HepG2 (cell line): ENCODE measurements around the gene LZTS2. TPM values are rescaled to one million over a fixed set of nuclear protein-coding genes. Genes with fewer than 3 reads are reported as not detected.

Experiments
- CREM ChIP-seq, 2 experiments: sonication (generic) in 1 of 2; formaldehyde crosslinking in 1 of 2; IDR thresholded peaks; 2 replicates each; pipeline versions ENCODE4 v1.4.0 to v1.6.1; 2016 to 2020; ENCODE audit warnings: antibody characterized with exemption in 1 of 2, mild to moderate bottlenecking in 1 of 2, missing genetic modification reagents in 1 of 2
- GLI4 ChIP-seq: sonication (generic); formaldehyde crosslinking; IDR thresholded peaks from 2 replicates; pipeline ENCODE4 v1.5.1; 2020; ENCODE audit warnings: missing genetic modification reagents, mild to moderate bottlenecking, moderate library complexity, borderline replicate concordance
- HOXA9 ChIP-seq: sonication (generic); formaldehyde crosslinking; IDR thresholded peaks from 2 replicates; pipeline ENCODE4 v1.8.1; 2022; ENCODE audit warnings: missing genetic modification reagents, mild to moderate bottlenecking, moderate library complexity, borderline replicate concordance
- RAD21 ChIP-seq: fragments of 450-650 bp; formaldehyde crosslinking; IDR thresholded peaks from 2 replicates; pipeline ENCODE4 v1.5.0; 2020; ENCODE audit warnings: mild to moderate bottlenecking
- RFX1 ChIP-seq: fragments of 450-650 bp; IDR thresholded peaks from 2 replicates; pipeline ENCODE4 v1.6.1; 2017
- SALL1 ChIP-seq: sonication (generic); formaldehyde crosslinking; IDR thresholded peaks from 2 replicates; pipeline ENCODE4 v1.8.0; 2022; ENCODE audit warnings: mild to moderate bottlenecking, missing genetic modification reagents
- SALL2 ChIP-seq: sonication (generic); formaldehyde crosslinking; IDR thresholded peaks from 2 replicates; pipeline ENCODE4 v1.8.1; 2023; ENCODE audit warnings: mild to moderate bottlenecking, missing genetic modification reagents, inconsistent platforms
- SP140L ChIP-seq: sonication (generic); formaldehyde crosslinking; IDR thresholded peaks from 2 replicates; pipeline ENCODE4 v1.4.0; 2020; ENCODE audit warnings: missing genetic modification reagents, borderline replicate concordance
- TBX2 ChIP-seq: sonication (generic); formaldehyde crosslinking; IDR thresholded peaks from 2 replicates; pipeline ENCODE4 v1.5.0; 2020; ENCODE audit warnings: missing genetic modification reagents, mild to moderate bottlenecking, borderline replicate concordance
- ZNF160 ChIP-seq: sonication (generic); formaldehyde crosslinking; IDR thresholded peaks from 2 replicates; pipeline ENCODE4 v1.8.0; 2022; ENCODE audit warnings: mild to moderate bottlenecking, inconsistent platforms, missing genetic modification reagents
- ZNF766 ChIP-seq: sonication (generic); formaldehyde crosslinking; IDR thresholded peaks from 2 replicates; pipeline ENCODE4 v1.5.0; 2020; ENCODE audit warnings: missing genetic modification reagents, borderline replicate concordance
- ZNF883 ChIP-seq: sonication (generic); formaldehyde crosslinking; IDR thresholded peaks from 2 replicates; pipeline ENCODE4 v1.5.1; 2020; ENCODE audit warnings: mild to moderate bottlenecking, missing genetic modification reagents; ENCODE audit errors: not compliant biosample characterization
- polyA plus RNA-seq, 8 experiments: library from polyadenylated mRNA; depleted of rRNA in 3 of 8; stranded (reverse) in 7 of 8; unstranded in 1 of 8; fragments of >200 nt; fragmentation: Illumina TruSeq in 4 of 8; extraction: Trizol in 4 of 8; gene quantifications; 2 replicates each; pipeline versions ENCODE4 v1.2.1 to v1.2.3, GENCODE V29; 2011 to 2016; ENCODE audit warnings: low read depth in 4 of 8, missing spikeins in 1 of 8, mixed read lengths in 1 of 8; ENCODE audit not compliant: insufficient read depth in 1 of 8
- total RNA-seq, 5 experiments: library from RNA; depleted of rRNA; stranded (reverse); fragments of >200 nt; fragmentation: Illumina TruSeq; extraction: Trizol; gene quantifications; 2 replicates each; pipeline ENCODE4 v1.2.3, GENCODE V29; 2016; ENCODE audit warnings: low read depth in 1 of 5
- TF ChIP-seq, protein P1 (sequence below), 2 experiments: sonication (generic) in 1 of 2; formaldehyde crosslinking in 1 of 2; IDR thresholded peaks; 2 replicates each; pipeline versions ENCODE4 v1.6.1 to v1.9.0; 2014 to 2022; ENCODE audit warnings: antibody characterized with exemption in 1 of 2, borderline replicate concordance in 1 of 2, inconsistent platforms in 1 of 2, low read depth in 1 of 2, missing genetic modification reagents in 1 of 2
- TF ChIP-seq, protein P2 (sequence below): sonication (generic); formaldehyde crosslinking; IDR thresholded peaks from 2 replicates; pipeline ENCODE4 v1.4.0; 2020; ENCODE audit warnings: missing genetic modification reagents
- TF ChIP-seq, protein P3 (sequence below): sonication (generic); formaldehyde crosslinking; IDR thresholded peaks from 2 replicates; pipeline ENCODE4 v1.5.0; 2020; ENCODE audit warnings: missing genetic modification reagents
- TF ChIP-seq, protein P4 (sequence below): IDR thresholded peaks from 2 replicates; pipeline ENCODE4 v1.6.1; 2012; ENCODE audit warnings: inconsistent platforms
- TF ChIP-seq, protein P5 (sequence below): sonication (generic); formaldehyde crosslinking; IDR thresholded peaks from 2 replicates; pipeline ENCODE4 v1.4.0; 2020; ENCODE audit warnings: low read depth, mild to moderate bottlenecking, missing genetic modification reagents

The LZTS2 gene
- total and polyA plus RNA-seq, 2 of the 13 experiments (the other 11 are each of a cell fraction or from before 2014, with no cell fraction given): 43.6 to 65.6 TPM

DNA sequence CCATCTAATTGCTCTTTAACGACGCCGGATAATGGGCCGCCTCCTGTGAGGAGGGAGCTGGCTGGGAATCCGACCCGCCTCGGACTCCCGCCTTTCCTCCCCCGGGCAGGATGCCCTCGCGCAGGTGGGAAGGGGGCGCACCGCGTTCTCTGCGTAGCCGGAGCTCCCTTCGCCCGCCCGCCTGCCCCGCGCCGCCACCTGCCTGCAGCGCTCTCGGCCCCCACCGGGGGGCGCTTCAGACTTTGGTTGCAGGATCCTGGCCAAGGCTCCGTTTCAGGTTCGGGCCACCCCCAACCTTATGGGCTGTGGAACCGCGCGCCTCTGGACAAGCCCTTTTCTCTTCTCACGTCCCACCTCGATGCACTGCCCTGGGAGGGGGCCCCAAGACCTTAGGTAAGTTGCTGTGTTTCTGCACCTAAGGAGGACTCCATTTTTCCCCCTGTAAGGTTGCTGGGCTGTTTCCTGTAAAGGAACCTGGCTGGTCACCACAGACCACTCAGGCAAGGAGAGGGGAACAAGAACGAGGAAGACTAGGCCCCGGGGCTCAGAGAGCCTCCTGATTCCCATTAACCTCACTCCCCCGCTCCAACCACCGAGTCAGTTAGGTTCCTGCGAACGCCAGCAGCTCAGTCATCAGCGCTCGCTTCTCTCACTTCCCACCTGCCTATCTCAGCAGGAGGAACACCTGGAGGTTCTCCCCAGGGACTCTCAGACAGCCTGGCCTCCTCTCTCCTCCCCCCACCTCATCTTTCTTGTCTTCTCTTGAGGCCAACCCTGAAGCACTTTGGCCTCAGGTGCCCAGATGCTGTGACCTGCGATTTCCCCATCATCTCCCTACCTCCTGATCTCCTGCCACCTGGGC, 50.8 kb downstream of the LZTS2 start (continued):
- TF ChIP-seq, protein P1, sequence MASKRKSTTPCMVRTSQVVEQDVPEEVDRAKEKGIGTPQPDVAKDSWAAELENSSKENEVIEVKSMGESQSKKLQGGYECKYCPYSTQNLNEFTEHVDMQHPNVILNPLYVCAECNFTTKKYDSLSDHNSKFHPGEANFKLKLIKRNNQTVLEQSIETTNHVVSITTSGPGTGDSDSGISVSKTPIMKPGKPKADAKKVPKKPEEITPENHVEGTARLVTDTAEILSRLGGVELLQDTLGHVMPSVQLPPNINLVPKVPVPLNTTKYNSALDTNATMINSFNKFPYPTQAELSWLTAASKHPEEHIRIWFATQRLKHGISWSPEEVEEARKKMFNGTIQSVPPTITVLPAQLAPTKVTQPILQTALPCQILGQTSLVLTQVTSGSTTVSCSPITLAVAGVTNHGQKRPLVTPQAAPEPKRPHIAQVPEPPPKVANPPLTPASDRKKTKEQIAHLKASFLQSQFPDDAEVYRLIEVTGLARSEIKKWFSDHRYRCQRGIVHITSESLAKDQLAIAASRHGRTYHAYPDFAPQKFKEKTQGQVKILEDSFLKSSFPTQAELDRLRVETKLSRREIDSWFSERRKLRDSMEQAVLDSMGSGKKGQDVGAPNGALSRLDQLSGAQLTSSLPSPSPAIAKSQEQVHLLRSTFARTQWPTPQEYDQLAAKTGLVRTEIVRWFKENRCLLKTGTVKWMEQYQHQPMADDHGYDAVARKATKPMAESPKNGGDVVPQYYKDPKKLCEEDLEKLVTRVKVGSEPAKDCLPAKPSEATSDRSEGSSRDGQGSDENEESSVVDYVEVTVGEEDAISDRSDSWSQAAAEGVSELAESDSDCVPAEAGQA (IDR thresholded peaks at IDR 0.05; ENCODE audit: low read depth): no peak
- TF ChIP-seq, protein P1 (CRISPR knock-in tag; IDR thresholded peaks at IDR 0.05; ENCODE audit: borderline replicate concordance): no peak
- peak; percentile 78 for TF ChIP-seq RAD21
- no peak for TF ChIP-seq RFX1
- 0 out of 2 replicates have a peak, but pooled peaks have one; percentile 39 for TF ChIP-seq ZNF766 (CRISPR knock-in tag)
- TF ChIP-seq SALL2 (CRISPR knock-in tag): peak; percentile 52; the same call in 1 of the 2 replicates
- TF ChIP-seq, protein P2, sequence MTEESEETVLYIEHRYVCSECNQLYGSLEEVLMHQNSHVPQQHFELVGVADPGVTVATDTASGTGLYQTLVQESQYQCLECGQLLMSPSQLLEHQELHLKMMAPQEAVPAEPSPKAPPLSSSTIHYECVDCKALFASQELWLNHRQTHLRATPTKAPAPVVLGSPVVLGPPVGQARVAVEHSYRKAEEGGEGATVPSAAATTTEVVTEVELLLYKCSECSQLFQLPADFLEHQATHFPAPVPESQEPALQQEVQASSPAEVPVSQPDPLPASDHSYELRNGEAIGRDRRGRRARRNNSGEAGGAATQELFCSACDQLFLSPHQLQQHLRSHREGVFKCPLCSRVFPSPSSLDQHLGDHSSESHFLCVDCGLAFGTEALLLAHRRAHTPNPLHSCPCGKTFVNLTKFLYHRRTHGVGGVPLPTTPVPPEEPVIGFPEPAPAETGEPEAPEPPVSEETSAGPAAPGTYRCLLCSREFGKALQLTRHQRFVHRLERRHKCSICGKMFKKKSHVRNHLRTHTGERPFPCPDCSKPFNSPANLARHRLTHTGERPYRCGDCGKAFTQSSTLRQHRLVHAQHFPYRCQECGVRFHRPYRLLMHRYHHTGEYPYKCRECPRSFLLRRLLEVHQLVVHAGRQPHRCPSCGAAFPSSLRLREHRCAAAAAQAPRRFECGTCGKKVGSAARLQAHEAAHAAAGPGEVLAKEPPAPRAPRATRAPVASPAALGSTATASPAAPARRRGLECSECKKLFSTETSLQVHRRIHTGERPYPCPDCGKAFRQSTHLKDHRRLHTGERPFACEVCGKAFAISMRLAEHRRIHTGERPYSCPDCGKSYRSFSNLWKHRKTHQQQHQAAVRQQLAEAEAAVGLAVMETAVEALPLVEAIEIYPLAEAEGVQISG (CRISPR knock-in tag): peak; percentile 23; the same call in 1 of the 2 replicates
- TF ChIP-seq, protein P3, sequence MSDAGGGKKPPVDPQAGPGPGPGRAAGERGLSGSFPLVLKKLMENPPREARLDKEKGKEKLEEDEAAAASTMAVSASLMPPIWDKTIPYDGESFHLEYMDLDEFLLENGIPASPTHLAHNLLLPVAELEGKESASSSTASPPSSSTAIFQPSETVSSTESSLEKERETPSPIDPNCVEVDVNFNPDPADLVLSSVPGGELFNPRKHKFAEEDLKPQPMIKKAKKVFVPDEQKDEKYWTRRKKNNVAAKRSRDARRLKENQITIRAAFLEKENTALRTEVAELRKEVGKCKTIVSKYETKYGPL (CRISPR knock-in tag): no peak
- TF ChIP-seq, protein P4, sequence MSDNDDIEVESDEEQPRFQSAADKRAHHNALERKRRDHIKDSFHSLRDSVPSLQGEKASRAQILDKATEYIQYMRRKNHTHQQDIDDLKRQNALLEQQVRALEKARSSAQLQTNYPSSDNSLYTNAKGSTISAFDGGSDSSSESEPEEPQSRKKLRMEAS: peak; percentile 44; the same call in 1 of the 2 replicates
- TF ChIP-seq ZNF883 (CRISPR knock-in tag): no peak
- TF ChIP-seq SP140L (CRISPR knock-in tag): no peak
- TF ChIP-seq SALL1 (CRISPR knock-in tag): no peak
- TF ChIP-seq, protein P5, sequence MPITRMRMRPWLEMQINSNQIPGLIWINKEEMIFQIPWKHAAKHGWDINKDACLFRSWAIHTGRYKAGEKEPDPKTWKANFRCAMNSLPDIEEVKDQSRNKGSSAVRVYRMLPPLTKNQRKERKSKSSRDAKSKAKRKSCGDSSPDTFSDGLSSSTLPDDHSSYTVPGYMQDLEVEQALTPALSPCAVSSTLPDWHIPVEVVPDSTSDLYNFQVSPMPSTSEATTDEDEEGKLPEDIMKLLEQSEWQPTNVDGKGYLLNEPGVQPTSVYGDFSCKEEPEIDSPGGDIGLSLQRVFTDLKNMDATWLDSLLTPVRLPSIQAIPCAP: no peak
- no peak for TF ChIP-seq HOXA9 (CRISPR knock-in tag)
- no peak for TF ChIP-seq ZNF160 (CRISPR knock-in tag)
- no peak for TF ChIP-seq CREM (IDR thresholded peaks at IDR 0.05)
- TF ChIP-seq CREM (CRISPR knock-in tag; IDR thresholded peaks at IDR 0.05): no peak
- 0 out of 2 replicates have a peak, but pooled peaks have one; percentile 23 for TF ChIP-seq TBX2 (CRISPR knock-in tag)
- TF ChIP-seq GLI4 (CRISPR knock-in tag): no peak
